IMR-90 (cell line): ENCODE results near the gene ATG9B. TPM values are rescaled to one million over a fixed set of nuclear protein-coding genes. Genes with fewer than 3 reads are reported as not detected.

Experiments used
- ATAC-seq: fragments of 200-7000 bp; cut with Tn5 transposase; 2 replicates; pipeline ENCODE4 v1.9.1; 2020; ENCODE audit warnings: low read depth, mild to moderate bottlenecking, moderate library complexity
- BruUV-seq: library from RNA; stranded (reverse); fragments of 400-500 nt; replicated peaks from 2 replicates; lab custom pipeline; 2021; lab: Mats Ljungman, UMichigan
- CTCF ChIA-PET: fragments of 300-600 bp; formaldehyde crosslinking; extraction: SDS; loops from one replicate; lab custom pipeline; 2021; ENCODE audit warnings: antibody characterized with exemption; lab: Yijun Ruan, JAX
- POLR2A ChIA-PET: fragments of 300-600 bp; sonication (Branson Sonifier 250); formaldehyde crosslinking; loops from one replicate; lab custom pipeline; 2022; ENCODE audit warnings: antibody characterized with exemption; ENCODE audit not compliant: unreplicated experiment; lab: Charles Lee
- DNase-seq: peaks from one replicate; pipeline ENCODE4 v3.0.0; 2013
- H2AFZ ChIP-seq: replicated peaks from 2 replicates; pipeline ENCODE3; 2013; ENCODE audit warnings: low read length, mild to moderate bottlenecking; ENCODE audit not compliant: poor library complexity
- H2AK5ac ChIP-seq: 2 replicates; pipeline ENCODE4 v1.6.1; 2013; ENCODE audit warnings: low read depth, low read length, inconsistent platforms
- H2AK9ac ChIP-seq: replicated peaks from 2 replicates; pipeline ENCODE3; 2013; ENCODE audit warnings: mild to moderate bottlenecking, low read depth, low read length, moderate library complexity; ENCODE audit not compliant: poor library complexity
- H2BK120ac ChIP-seq: 2 replicates; pipeline ENCODE4 v1.6.1; 2013; ENCODE audit warnings: low read depth, low read length, inconsistent platforms
- H2BK15ac ChIP-seq: 3 replicates; pipeline ENCODE4 v1.6.1; 2013; ENCODE audit warnings: low read depth, low read length, inconsistent platforms
- H2BK20ac ChIP-seq: 2 replicates; pipeline ENCODE4 v1.6.1; 2013; ENCODE audit warnings: low read depth, mild to moderate bottlenecking, inconsistent platforms, low read length, moderate library complexity
- H2BK5ac ChIP-seq: 2 replicates; pipeline ENCODE4 v1.6.1; 2013; ENCODE audit warnings: mild to moderate bottlenecking, low read depth, low read length, inconsistent platforms; ENCODE audit not compliant: poor library complexity, severe bottlenecking
- H3K14ac ChIP-seq: replicated peaks from 2 replicates; pipeline ENCODE4 v1.6.1; 2013; ENCODE audit warnings: low read depth, low read length, inconsistent platforms
- H3K18ac ChIP-seq: 2 replicates; pipeline ENCODE4 v1.6.1; 2013; ENCODE audit warnings: low read depth, low read length, control low read depth
- H3K23ac ChIP-seq: 2 replicates; pipeline ENCODE4 v1.6.1; 2013; ENCODE audit warnings: low read depth, low read length, inconsistent platforms
- H3K27ac ChIP-seq: 2 replicates; pipeline ENCODE4 v1.5.1; 2013; ENCODE audit warnings: mild to moderate bottlenecking, control low read depth, low read length; ENCODE audit not compliant: insufficient read depth
- H3K27me3 ChIP-seq: 2 replicates; pipeline ENCODE4 v1.6.1; 2013; ENCODE audit warnings: low read length; ENCODE audit not compliant: control insufficient read depth, insufficient read depth
- H3K36me3 ChIP-seq: 2 replicates; pipeline ENCODE4 v1.6.1; 2013; ENCODE audit warnings: low read length, mixed read lengths; ENCODE audit not compliant: control insufficient read depth, insufficient read depth
- H3K4ac ChIP-seq: 2 replicates; pipeline ENCODE4 v1.6.1; 2013; ENCODE audit warnings: low read depth, low read length, inconsistent platforms
- H3K4me1 ChIP-seq: 2 replicates; pipeline ENCODE4 v1.6.1; 2013; ENCODE audit warnings: low read length, mixed read lengths; ENCODE audit not compliant: control insufficient read depth, insufficient read depth
- H3K4me2 ChIP-seq: 2 replicates; pipeline ENCODE4 v1.6.1; 2013; ENCODE audit warnings: low read depth, mild to moderate bottlenecking, control low read depth, low read length, moderate library complexity
- H3K4me3 ChIP-seq: 2 replicates; pipeline ENCODE4 v1.5.1; 2013; ENCODE audit warnings: low read depth, mild to moderate bottlenecking, control low read depth, low read length, moderate library complexity; ENCODE audit not compliant: insufficient read depth
- H3K56ac ChIP-seq: 2 replicates; pipeline ENCODE4 v1.6.1; 2013; ENCODE audit warnings: low read length, inconsistent platforms; ENCODE audit not compliant: insufficient read depth; ENCODE audit errors: extremely low read depth
- H3K79me1 ChIP-seq, 2 experiments: 2 replicates each; pipeline ENCODE4 v1.6.1; 2013; ENCODE audit warnings: low read length in 2 of 2, inconsistent platforms in 1 of 2, low read depth in 1 of 2
- H3K9ac ChIP-seq: 2 replicates; pipeline ENCODE4 v1.6.1; 2013; ENCODE audit warnings: low read depth, low read length, control low read depth
- H3K9me1 ChIP-seq: 2 replicates; pipeline ENCODE4 v1.6.1; 2013; ENCODE audit warnings: low read length, inconsistent platforms; ENCODE audit not compliant: insufficient read depth
- H3K9me3 ChIP-seq: 2 replicates; pipeline ENCODE4 v1.6.1; 2013; ENCODE audit warnings: low read length; ENCODE audit not compliant: control insufficient read depth, insufficient read depth
- H4K20me1 ChIP-seq: 2 replicates; pipeline ENCODE4 v1.6.1; 2013; ENCODE audit warnings: low read length, inconsistent platforms; ENCODE audit not compliant: insufficient read depth
- H4K5ac ChIP-seq: 2 replicates; pipeline ENCODE4 v1.6.1; 2013; ENCODE audit warnings: mild to moderate bottlenecking, low read depth, low read length, control low read depth
- H4K8ac ChIP-seq, 2 experiments: 2 replicates each; pipeline ENCODE4 v1.6.1; 2013; ENCODE audit warnings: low read depth in 2 of 2, low read length in 2 of 2, control low read depth in 1 of 2, inconsistent platforms in 1 of 2
- H4K91ac ChIP-seq: 2 replicates; pipeline ENCODE4 v1.6.1; 2013; ENCODE audit warnings: low read depth, low read length, inconsistent platforms; ENCODE audit not compliant: insufficient read depth
- MAFK ChIP-seq: IDR thresholded peaks from 2 replicates; pipeline ENCODE4 v1.6.1; 2012; ENCODE audit warnings: low read depth, low read length, improper control_type of control experiment
- WGBS, 2 experiments: methylation state at CpG; one replicate each; pipeline versions ENCODE4 v1.1.5 to v1.1.7; 2013; ENCODE audit warnings: missing lambda C conversion rate in 2 of 2; ENCODE audit not compliant: insufficient read length in 1 of 2; ENCODE audit errors: extremely low coverage in 2 of 2; 5-methylcytosine and 5-hydroxymethylcytosine counted together
- dilution Hi-C: fragments of 300-500 bp; cut with HindIII; formaldehyde crosslinking; loops from one replicate; pipeline ENCODE4 v1.14.3; 2018; ENCODE audit warnings: low sequenced_read_pairs; ENCODE audit not compliant: unreplicated experiment
- in situ Hi-C: fragments of 300-500 bp; cut with MboI; formaldehyde crosslinking; loops from 3 replicates; pipeline ENCODE4 v1.14.3; 2019; ENCODE audit warnings: low sequenced_read_pairs, inconsistent platforms, mixed read lengths
- intact Hi-C: fragments of 100-400 bp; cut with micrococcal nuclease; formaldehyde crosslinking; loops from 2 replicates; pipeline ENCODE4 v1.10.0; 2022
- polyA plus RNA-seq, 3 experiments: library from polyadenylated mRNA; depleted of rRNA; stranded (reverse); fragments of >200 nt; gene quantifications; 2 replicates each; pipeline ENCODE4 v1.2.3, GENCODE V29; 2012; ENCODE audit warnings: low replicate concordance in 1 of 3
- total RNA-seq: library from RNA; depleted of rRNA; stranded (reverse); fragments of >200 nt; gene quantifications from 2 replicates; pipeline ENCODE4 v1.2.3, GENCODE V29; 2012

The ATG9B gene
- total and polyA plus RNA-seq, 2 of the 4 experiments (the other 2 are of a cell fraction), result 0.18 to 0.91 TPM

DNA sequence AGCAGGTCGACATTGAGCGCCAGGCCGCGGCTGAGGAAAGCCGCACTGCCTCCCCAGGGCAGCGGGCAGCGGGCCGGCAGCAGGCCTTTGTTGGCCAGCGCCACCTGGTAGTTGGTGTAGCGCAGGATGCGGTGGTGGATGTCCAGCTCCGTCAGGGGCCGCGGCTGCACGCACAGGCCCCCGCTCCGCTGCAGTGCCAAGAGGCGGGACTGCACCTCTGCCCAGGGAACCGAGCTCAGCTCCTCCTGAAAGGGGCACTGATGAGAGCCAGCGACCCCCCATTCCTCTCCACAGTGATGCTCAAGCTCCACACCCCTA, 5.2 kb downstream of the ATG9B start:
- dilution Hi-C loops (no loop called here), intact Hi-C loops (loop anchor here (2.0 kb wide), 1 partner anchor 56 kb away; no protein-coding TSS in a partner anchor), in situ Hi-C loops (no loop called here)
- Histone ChIP-seq H4K91ac (no peak overlapping the region), H3K18ac (no peak overlapping the region), H2AK5ac (no peak overlapping the region), H2BK15ac (no peak overlapping the region), H4K8ac (no peak overlapping the region), H2AK9ac (no peak overlapping the region), H4K20me1 (no peaks in the 10 kb centered on the region), H3K14ac (no peak overlapping the region), H3K36me3 (no peaks in the 10 kb centered on the region), H3K4ac (no peak overlapping the region), H2BK20ac (no peak overlapping the region), H3K56ac (no peak overlapping the region), H3K79me1 (no peaks in the 10 kb centered on the region), H3K9me3 (no peaks in the 10 kb centered on the region), H2AFZ (peak overlapping the region; percentile 74), H2BK5ac (no peak overlapping the region), H3K4me3 (no peak overlapping the region), H3K27ac (no peak overlapping the region), H2BK120ac (no peak overlapping the region), H3K9ac (no peak overlapping the region), H3K9me1 (no peaks in the 10 kb centered on the region), H3K27me3 (peaks cover 61% of the 10 kb centered on the region), H3K4me2 (no peak overlapping the region; the same call in 1 of the 2 replicates), H3K23ac (no peak overlapping the region), H3K4me1 (peaks cover 3% of the 10 kb centered on the region; the same call in 1 of the 2 replicates), H4K5ac (no peak overlapping the region)
- CTCF ChIA-PET, result interaction anchor here (0.5 to 1.1 kb wide), 3 partner anchors 9 to 1268 kb away, joined by 3 to 8 read pairs (median 3); partner anchors contain the start of gene ABCB8
- POLR2A ChIA-PET, result no interaction called here
- TF ChIP-seq MAFK, result no peak
- WGBS, 2 experiments, result 42% methylated on average over 3 of the region's 20 CpGs; no CpG with 5 or more reads in 1 of the 2 experiments
- no TSS peak for BruUV-seq
- DNase-seq (no peak), ATAC-seq (no peak)
